K562 (cell line): ENCODE data around the gene SLC25A42. TPM values are rescaled to one million over a fixed set of nuclear protein-coding genes. Genes with fewer than 3 reads are reported as not detected.

Experiments
- CHD2 ChIP-seq: IDR thresholded peaks from 2 replicates; pipeline ENCODE4 v1.6.1; 2011; ENCODE audit warnings: low read depth, low read length
- FOXA1 ChIP-seq: fragments of 450-650 bp; IDR thresholded peaks from 2 replicates; pipeline ENCODE4 v1.6.1; 2016; ENCODE audit warnings: mild to moderate bottlenecking, borderline replicate concordance
- GTF2F1 ChIP-seq: IDR thresholded peaks from 2 replicates; pipeline ENCODE4 v1.6.1; 2011; ENCODE audit warnings: low read depth, low read length, improper control_type of control experiment
- HDAC3 ChIP-seq: fragments of 450-650 bp; IDR thresholded peaks from 2 replicates; pipeline ENCODE4 v1.6.1; 2018; ENCODE audit warnings: borderline replicate concordance, mild to moderate bottlenecking, moderate library complexity; ENCODE audit not compliant: partially characterized antibody
- ILF3 ChIP-seq: fragments of 450-650 bp; IDR thresholded peaks from 2 replicates; pipeline ENCODE4 v1.6.1; 2018; ENCODE audit warnings: antibody characterized with exemption, mild to moderate bottlenecking, moderate library complexity, borderline replicate concordance
- NFYB ChIP-seq: IDR thresholded peaks from 2 replicates; pipeline ENCODE4 v1.6.1; 2011; ENCODE audit warnings: mild to moderate bottlenecking, moderate library complexity; ENCODE audit not compliant: insufficient read length; ENCODE audit errors: extremely low read depth
- RBFOX2 ChIP-seq: fragments of 200-400 bp; formaldehyde crosslinking; IDR thresholded peaks from 2 replicates; pipeline ENCODE4 v1.6.1; 2017; ENCODE audit warnings: low read depth, mild to moderate bottlenecking, low read length, moderate library complexity
- SAFB ChIP-seq: fragments of 200-400 bp; formaldehyde crosslinking; IDR thresholded peaks from 2 replicates; pipeline ENCODE4 v1.6.1; 2017; ENCODE audit warnings: low read depth, low read length, borderline replicate concordance
- SNIP1 ChIP-seq: fragments of 450-650 bp; IDR thresholded peaks from 2 replicates; pipeline ENCODE4 v1.7.1; 2017; ENCODE audit warnings: low read depth, mild to moderate bottlenecking
- TAL1 ChIP-seq: fragments of 450-650 bp; IDR thresholded peaks from 2 replicates; pipeline ENCODE4 v1.6.1; 2016; ENCODE audit warnings: mild to moderate bottlenecking
- ZNF121 ChIP-seq: sonication (generic); formaldehyde crosslinking; conservative IDR thresholded peaks from 2 replicates; pipeline ENCODE4 v1.8.0; 2022; ENCODE audit warnings: missing genetic modification reagents
- ZNF232 ChIP-seq: sonication (generic); formaldehyde crosslinking; IDR thresholded peaks from 2 replicates; pipeline ENCODE4 v1.8.0; 2022; ENCODE audit warnings: mild to moderate bottlenecking, missing genetic modification reagents
- ZNF766 ChIP-seq: fragments of 200-800 bp; sonication (Bioruptor generic); conservative IDR thresholded peaks from 2 replicates; pipeline ENCODE4 v1.6.1; 2016; ENCODE audit warnings: missing genetic modification characterization, missing compliant biosample characterization
- ZNF778 ChIP-seq: fragments of 450-650 bp; formaldehyde crosslinking; IDR thresholded peaks from 2 replicates; pipeline ENCODE4 v1.4.0; 2020; ENCODE audit warnings: mild to moderate bottlenecking, moderate library complexity
- polyA plus RNA-seq, 8 experiments: library from polyadenylated mRNA; depleted of rRNA in 4 of 8; stranded (reverse) in 5 of 8; unstranded in 3 of 8; fragments of >200 nt; fragmentation: Nextera tagmentation in 2 of 8; fragmentation: Illumina TruSeq in 1 of 8; extraction: Ambion mirVana in 2 of 8; extraction: Trizol in 1 of 8; gene quantifications; 2 replicates each; pipeline versions ENCODE4 v1.2.1 to v1.2.3, GENCODE V29; 2011 to 2014; ENCODE audit warnings: inconsistent platforms in 1 of 8, missing spikeins in 1 of 8
- total RNA-seq, 7 experiments: library from RNA; depleted of rRNA in 6 of 7; stranded (reverse); fragments of >200 nt in 6 of 7; fragmentation: Illumina TruSeq in 2 of 7; extraction: Trizol in 2 of 7; gene quantifications; 2 replicates each; pipeline versions ENCODE4 v1.2.1 to v1.2.3, GENCODE V29; 2011 to 2021; ENCODE audit warnings: low replicate concordance in 1 of 7
- TF ChIP-seq, protein P1 (sequence below): IDR thresholded peaks from 2 replicates; pipeline ENCODE4 v1.6.1; 2012; ENCODE audit warnings: low read depth, low read length, improper control_type of control experiment, borderline replicate concordance
- TF ChIP-seq, protein P2 (sequence below): fragments of 200-800 bp; sonication (Bioruptor generic); IDR thresholded peaks from 2 replicates; pipeline ENCODE4 v1.6.1; 2017; ENCODE audit warnings: missing genetic modification characterization, missing compliant biosample characterization
- TF ChIP-seq, protein P3 (sequence below), 2 experiments: IDR thresholded peaks; 2 replicates each; pipeline ENCODE4 v1.6.1; 2012; ENCODE audit warnings: improper control_type of control experiment in 2 of 2, low read depth in 2 of 2, low read length in 2 of 2, borderline replicate concordance in 1 of 2
- TF ChIP-seq, protein P4 (sequence below): IDR thresholded peaks from 2 replicates; pipeline ENCODE4 v1.6.1; 2011; ENCODE audit not compliant: insufficient read length; ENCODE audit errors: extremely low read depth
- TF ChIP-seq, protein P5 (sequence below): fragments of 450-650 bp; IDR thresholded peaks from 2 replicates; pipeline ENCODE4 v1.7.0; 2016; ENCODE audit warnings: borderline replicate concordance

The SLC25A42 gene
- total and polyA plus RNA-seq, 9 of the 15 experiments (the other 6 are each of a cell fraction or from before 2014, with no cell fraction given) = 0.59 to 32.2 (median 14.1) TPM

DNA sequence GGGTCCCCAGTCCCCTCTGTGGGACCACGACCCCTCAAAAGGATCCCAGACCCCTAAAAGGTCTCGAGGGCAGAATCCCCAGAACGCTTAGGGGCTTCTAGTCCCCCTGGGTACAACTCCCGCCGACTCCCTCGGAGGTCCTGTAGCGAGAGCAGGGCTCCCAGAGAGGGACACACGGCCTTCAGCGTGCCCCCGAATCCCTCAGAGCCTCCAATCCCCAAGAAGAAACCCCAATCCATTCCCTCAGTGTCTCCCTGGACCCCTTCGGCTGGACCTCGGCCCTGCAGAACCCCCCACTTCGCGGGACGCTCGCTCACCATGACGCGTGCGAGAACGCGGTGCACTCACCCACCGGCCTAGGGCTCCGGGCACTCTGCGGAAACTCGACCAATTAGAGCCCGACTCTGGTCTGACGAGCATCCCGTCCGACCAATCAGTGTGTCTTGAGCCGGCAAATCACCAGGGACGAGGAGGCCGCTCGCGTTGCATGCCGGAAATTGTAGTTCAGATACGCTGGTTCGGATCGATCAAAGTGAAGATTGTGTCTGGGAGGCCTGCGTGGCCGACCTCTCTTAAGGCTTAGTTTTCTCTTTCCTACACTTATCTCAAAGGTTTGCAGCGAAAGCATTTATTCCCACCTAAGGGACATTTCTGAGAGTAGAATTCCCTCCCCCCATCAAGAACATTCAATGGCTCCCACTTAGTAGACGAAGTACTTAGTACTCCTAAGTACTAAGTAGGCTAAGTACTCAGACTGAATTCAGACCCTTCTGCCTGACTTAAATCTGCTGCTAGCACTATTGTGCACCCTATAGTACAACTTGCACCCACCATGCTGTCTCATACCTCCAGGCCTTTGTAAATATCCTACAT lies 74.6 kb downstream of the SLC25A42 start, which contains the start of gene TMEM161A (continued):
- TF ChIP-seq, protein P1, sequence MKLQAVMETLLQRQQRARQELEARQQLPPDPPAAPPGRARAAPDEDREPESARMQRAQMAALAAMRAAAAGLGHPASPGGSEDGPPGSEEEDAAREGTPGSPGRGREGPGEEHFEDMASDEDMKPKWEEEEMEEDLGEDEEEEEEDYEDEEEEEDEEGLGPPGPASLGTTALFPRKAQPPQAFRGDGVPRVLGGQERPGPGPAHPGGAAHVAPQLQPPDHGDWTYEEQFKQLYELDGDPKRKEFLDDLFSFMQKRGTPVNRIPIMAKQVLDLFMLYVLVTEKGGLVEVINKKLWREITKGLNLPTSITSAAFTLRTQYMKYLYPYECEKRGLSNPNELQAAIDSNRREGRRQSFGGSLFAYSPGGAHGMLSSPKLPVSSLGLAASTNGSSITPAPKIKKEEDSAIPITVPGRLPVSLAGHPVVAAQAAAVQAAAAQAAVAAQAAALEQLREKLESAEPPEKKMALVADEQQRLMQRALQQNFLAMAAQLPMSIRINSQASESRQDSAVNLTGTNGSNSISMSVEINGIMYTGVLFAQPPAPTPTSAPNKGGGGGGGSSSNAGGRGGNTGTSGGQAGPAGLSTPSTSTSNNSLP = no peak; the same call in 1 of the 2 replicates
- TF ChIP-seq GTF2F1 (no peak), HDAC3 (no peak), ZNF232 (no peak), SNIP1 (no peak), FOXA1 (no peak), ILF3 (no peak), TAL1 (no peak), ZNF766 (no peak), RBFOX2 (peak; percentile 95), ZNF778 (no peak), SAFB (peak; percentile 35; the same call in 1 of the 2 replicates), CHD2 (peak; percentile 87), ZNF121 (CRISPR knock-in tag) (no peak), NFYB (peak; percentile 99)
- TF ChIP-seq, protein P2, sequence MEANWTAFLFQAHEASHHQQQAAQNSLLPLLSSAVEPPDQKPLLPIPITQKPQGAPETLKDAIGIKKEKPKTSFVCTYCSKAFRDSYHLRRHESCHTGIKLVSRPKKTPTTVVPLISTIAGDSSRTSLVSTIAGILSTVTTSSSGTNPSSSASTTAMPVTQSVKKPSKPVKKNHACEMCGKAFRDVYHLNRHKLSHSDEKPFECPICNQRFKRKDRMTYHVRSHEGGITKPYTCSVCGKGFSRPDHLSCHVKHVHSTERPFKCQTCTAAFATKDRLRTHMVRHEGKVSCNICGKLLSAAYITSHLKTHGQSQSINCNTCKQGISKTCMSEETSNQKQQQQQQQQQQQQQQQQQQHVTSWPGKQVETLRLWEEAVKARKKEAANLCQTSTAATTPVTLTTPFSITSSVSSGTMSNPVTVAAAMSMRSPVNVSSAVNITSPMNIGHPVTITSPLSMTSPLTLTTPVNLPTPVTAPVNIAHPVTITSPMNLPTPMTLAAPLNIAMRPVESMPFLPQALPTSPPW (CRISPR knock-in tag) = peak; percentile 51; the same call in 1 of the 2 replicates
- TF ChIP-seq, protein P3, sequence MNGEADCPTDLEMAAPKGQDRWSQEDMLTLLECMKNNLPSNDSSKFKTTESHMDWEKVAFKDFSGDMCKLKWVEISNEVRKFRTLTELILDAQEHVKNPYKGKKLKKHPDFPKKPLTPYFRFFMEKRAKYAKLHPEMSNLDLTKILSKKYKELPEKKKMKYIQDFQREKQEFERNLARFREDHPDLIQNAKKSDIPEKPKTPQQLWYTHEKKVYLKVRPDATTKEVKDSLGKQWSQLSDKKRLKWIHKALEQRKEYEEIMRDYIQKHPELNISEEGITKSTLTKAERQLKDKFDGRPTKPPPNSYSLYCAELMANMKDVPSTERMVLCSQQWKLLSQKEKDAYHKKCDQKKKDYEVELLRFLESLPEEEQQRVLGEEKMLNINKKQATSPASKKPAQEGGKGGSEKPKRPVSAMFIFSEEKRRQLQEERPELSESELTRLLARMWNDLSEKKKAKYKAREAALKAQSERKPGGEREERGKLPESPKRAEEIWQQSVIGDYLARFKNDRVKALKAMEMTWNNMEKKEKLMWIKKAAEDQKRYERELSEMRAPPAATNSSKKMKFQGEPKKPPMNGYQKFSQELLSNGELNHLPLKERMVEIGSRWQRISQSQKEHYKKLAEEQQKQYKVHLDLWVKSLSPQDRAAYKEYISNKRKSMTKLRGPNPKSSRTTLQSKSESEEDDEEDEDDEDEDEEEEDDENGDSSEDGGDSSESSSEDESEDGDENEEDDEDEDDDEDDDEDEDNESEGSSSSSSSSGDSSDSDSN (IDR thresholded peaks at IDR 0.05; ENCODE audit: borderline replicate concordance in 1 of 2, low read depth in 2 of 2, low read length in 2 of 2) = no peak
- TF ChIP-seq, protein P4, sequence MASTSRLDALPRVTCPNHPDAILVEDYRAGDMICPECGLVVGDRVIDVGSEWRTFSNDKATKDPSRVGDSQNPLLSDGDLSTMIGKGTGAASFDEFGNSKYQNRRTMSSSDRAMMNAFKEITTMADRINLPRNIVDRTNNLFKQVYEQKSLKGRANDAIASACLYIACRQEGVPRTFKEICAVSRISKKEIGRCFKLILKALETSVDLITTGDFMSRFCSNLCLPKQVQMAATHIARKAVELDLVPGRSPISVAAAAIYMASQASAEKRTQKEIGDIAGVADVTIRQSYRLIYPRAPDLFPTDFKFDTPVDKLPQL = no peak
- TF ChIP-seq, protein P5, sequence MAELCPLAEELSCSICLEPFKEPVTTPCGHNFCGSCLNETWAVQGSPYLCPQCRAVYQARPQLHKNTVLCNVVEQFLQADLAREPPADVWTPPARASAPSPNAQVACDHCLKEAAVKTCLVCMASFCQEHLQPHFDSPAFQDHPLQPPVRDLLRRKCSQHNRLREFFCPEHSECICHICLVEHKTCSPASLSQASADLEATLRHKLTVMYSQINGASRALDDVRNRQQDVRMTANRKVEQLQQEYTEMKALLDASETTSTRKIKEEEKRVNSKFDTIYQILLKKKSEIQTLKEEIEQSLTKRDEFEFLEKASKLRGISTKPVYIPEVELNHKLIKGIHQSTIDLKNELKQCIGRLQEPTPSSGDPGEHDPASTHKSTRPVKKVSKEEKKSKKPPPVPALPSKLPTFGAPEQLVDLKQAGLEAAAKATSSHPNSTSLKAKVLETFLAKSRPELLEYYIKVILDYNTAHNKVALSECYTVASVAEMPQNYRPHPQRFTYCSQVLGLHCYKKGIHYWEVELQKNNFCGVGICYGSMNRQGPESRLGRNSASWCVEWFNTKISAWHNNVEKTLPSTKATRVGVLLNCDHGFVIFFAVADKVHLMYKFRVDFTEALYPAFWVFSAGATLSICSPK = peak; percentile 33; the same call in 1 of the 2 replicates
